Globus pallidus (tissue), 1 donor: ENCODE data around the gene NPLOC4.
"Not testable (repeated sequence)": the region's sequence is repeated elsewhere in the genome, so short reads cannot be mapped to it uniquely, and the experiment has no call there.

ENCODE experiments used
- DNase-seq: peaks from one replicate; pipeline ENCODE4 v3.0.0-alpha.2; 2015; ENCODE audit warnings: low spot score

NPLOC4 gene

DNA sequence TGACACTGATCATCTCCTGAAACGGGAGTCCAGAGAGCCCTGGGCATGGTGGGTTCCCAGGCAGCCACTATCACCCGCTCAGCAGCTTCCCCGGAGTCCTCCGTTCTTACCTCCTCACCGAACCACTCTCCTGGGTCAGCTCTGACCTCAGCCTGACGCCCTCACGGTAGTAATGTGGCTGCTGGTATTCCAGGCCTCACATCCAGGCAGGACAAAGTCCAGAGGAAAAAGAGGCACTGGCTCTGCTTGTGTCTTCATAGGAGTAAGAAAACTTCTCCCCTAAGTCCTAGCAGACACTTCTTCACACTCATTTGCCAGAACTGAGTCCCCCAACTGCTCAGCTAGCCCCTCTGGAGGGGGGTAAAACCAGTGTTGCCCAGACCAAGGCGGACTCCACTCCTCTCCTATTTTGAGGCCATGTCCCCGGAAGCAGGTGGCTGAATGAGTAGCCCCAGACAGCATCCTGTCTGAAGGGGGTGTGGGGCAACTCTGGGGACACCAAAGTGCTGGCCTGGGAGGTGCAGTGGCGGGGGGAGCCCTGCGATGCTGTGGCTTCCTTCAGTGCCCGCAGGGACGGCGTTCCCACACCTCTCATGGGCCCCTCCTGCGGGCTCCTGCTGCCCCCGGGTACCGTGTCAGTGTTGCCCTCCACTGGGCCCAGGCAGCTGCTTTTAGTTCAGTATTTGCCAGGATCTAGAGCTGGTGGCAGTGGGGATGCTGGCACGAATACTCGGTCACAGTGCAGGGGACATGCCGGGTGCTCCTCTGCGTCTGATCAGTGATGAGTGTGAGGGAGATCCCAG, 103.4 kb downstream of the NPLOC4 start:
- no peak for DNase-seq

DNA sequence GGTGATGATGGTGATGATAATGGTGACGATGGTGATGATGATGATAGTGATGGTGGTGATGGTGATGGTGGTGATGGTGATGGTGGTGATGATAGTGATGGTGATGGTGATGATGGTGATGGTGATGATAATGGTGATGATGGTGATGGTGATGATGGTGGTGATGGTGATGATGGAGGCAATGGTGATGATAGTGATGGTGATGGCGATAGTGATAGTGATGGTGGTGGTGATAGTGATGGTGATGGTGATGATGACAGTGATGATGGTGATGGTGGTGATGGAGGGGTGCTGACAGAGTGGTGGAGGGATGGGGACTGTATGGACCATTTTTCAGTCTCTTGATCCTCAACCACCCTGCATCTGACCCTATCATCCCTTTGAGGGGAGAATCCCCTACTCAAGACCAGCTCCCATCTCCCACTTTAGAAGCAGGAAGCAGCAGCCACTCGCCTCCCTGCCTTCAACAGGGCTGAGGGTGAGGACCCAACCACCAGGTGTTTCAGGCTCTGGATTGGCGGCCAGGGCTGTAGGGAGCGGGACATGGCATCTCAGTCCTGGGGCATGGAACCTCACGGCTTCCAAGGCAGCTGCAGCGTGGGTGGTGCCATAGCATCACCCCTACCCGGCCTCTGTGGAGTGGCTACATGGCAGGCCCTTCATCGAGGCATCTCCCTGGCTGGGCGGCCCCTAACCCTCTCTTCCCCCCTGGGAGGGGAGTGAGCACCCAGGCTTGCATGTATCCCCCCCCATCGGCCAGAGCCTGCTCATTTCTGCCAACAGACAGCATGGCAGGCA, 104.2 kb downstream of the NPLOC4 start:
- DNase-seq: no peak

DNA sequence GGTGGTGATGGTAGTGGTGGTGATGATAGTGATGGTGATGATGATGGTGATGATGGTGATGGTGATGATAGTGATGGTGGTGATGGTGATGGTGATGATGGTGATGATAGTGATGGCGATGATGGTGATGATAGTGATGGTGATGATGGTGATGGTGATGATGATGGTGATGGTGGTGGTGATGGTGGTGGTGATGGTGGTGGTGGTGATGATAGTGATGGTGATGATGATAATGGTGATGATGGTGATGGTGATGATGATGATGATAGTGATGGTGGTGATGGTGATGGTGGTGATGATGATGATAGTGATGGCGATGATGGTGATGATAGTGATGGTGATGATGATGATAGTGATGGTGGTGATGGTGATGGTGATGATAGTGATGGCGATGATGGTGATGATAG, 104.9 kb downstream of the NPLOC4 start:
- DNase-seq: not testable (repeated sequence)

DNA sequence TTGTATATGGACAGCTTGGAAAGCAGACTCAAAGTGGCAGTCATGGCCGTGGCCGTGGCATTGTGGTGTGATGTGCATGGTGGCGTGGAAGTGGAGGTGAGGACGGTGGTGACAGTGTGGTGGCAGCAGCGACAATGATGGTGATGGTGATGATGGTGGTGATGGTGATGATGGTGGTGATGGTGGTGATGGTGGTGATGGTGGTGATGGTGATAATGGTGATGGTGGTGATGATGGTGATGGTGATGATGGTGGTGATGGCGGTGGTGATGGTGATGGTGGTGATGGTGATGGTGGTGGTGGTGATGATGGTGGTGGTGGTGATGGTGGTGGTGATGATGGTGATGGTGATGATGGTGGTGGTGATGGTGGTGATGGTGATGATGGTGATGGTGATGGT, 105.9 kb downstream of the NPLOC4 start:
- DNase-seq: not testable (repeated sequence)

DNA sequence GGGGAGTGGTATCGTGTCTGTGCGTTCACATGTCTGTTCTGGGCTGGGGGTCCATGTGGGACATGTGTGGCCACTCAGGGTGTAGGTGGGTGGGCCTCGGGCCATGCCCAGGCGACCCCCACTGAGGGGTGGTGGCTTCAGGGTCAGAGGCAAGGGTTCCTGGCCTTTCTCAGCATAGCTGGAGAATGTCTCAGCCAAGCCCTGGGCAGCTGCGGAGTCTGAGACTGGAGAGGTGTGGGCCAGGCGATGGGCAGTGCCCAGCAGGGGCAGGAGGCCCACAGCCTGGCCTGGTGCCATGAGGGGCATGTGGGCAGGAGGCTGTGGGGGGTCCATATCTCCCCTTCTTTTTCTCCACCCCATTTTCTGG, 107.5 kb downstream of the NPLOC4 start:
- no peak for DNase-seq

DNA sequence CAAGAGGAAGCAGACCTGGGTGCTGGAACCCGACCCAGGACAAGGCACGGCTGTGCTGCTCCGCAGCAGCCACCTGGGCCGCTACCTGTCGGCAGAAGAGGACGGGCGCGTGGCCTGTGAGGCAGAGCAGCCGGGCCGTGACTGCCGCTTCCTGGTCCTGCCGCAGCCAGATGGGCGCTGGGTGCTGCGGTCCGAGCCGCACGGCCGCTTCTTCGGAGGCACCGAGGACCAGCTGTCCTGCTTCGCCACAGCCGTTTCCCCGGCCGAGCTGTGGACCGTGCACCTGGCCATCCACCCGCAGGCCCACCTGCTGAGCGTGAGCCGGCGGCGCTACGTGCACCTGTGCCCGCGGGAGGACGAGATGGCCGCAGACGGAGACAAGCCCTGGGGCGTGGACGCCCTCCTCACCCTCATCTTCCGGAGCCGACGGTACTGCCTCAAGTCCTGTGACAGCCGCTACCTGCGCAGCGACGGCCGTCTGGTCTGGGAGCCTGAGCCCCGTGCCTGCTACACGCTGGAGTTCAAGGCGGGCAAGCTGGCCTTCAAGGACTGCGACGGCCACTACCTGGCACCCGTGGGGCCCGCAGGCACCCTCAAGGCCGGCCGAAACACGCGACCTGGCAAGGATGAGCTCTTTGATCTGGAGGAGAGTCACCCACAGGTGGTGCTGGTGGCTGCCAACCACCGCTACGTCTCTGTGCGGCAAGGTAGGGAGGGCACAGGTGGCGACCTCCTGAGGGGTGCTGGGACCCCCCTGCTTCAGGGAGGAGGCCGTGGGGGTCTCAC, 108.1 kb downstream of the NPLOC4 start:
- DNase-seq: no peak

DNA sequence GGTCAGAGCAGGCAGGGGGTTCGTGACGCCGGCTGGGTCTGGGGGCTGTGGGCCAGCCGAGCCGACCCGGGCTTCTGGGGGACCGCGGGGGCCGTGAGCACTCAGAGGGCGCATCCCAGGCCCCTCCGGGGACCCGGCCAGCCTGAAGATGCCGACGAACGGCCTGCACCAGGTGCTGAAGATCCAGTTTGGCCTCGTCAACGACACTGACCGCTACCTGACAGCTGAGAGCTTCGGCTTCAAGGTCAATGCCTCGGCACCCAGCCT, 108.6 kb downstream of the NPLOC4 start:
- no peak for DNase-seq

DNA sequence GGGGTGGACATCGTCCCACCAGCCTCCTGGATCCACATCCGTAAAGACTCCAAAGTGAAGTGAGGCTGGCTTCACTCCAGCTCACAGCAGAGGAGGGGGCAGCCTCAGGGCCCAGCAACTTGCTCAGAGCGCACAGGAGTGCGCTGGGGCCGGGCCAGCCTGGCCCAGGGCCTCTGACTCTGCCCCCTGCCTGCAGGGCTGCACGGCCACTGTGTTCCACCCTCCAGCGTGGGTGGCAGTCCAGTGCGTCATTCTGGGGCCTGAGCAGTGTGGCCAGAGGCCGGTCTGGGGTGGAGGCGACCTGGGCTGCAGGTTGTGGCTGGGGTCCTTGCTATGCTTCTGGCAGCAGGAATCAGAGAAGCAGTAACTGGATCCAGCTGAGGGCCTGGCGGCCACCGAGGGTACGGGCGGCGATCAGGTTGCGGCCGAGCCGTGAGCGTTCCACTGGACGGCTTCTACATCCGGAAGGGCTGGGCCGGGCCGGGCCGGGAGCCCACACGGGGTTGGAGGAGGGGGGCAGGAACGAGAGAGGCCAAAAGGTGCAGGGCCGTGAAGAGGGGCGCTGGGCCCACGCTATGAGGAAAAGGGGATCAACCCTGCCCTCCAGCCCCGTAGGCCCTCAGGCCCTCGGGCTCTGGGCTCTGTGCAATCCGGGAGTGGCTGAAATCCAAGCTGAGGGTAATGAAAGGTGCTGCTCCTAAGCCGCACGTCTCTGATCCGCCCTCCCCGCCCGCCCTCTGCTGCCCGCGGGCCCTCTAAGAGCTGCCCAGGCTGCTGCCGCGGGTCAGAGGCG, 109.1 kb downstream of the NPLOC4 start, which contains the start of gene FSCN2:
Gene FSCN2 (plus strand): TSS at position 787 of the 793 bp plus-strand sequence. CDS start 155 bp downstream, outside the sequence.
- DNase-seq: no peak

DNA sequence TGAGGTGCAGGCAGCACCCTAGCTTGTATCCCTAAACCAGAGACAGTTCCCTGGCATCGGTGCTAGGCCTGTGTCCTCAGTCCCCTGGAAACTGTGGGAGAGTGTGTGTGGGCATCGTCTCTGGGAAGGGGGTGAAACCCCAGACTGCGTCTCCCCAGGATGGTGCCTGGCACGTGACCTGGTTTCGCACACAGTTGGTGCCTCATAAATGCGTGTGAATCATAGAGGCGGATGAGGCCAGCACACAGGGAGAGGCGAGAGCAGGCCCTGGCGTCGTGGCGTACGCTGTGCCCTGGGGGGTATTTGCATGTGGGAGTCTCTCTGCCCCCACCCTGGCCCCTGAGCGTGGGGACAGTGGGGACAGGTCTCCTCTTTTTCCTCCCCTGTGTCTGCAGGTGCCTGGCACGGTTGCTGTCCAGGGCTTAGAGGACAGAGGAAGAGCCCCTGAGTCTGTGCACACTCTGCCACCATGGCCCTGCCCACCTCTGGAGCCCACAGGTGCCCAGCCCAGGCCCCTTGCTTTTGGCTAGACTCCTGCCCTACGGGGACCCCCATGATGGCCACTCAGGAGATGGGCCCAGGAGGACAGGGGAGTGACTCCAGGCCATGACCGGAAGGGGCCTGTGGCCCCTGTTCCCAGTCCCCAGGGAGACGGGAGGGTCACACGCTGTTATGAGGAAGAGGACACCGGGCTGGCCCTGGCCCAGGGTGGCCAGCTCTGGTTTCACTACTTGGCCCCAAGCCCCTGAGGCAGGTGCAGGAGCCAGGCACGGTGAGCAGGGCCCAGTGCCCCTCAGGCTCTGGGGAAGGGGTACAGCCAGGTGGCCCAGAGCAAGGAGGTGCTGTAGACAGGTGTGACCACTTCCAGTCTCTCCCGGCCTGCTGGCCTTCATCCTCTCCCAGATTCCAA, 110.0 kb downstream of the NPLOC4 start:
- no peak for DNase-seq

DNA sequence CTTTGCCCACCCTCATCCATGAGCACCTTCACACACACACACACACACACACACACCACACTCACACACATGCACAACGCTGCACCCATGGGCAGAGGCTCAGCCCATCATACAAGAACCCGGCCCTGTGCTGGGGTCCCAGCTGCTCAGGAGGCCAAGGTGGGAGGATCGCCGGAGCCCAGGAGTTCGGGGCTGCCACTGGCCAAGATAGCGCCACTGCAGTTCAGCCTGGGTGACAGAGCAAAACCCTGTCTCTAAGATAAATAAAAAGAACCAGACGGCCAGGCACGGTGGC, 112.1 kb downstream of the NPLOC4 start:
- DNase-seq: no peak

DNA sequence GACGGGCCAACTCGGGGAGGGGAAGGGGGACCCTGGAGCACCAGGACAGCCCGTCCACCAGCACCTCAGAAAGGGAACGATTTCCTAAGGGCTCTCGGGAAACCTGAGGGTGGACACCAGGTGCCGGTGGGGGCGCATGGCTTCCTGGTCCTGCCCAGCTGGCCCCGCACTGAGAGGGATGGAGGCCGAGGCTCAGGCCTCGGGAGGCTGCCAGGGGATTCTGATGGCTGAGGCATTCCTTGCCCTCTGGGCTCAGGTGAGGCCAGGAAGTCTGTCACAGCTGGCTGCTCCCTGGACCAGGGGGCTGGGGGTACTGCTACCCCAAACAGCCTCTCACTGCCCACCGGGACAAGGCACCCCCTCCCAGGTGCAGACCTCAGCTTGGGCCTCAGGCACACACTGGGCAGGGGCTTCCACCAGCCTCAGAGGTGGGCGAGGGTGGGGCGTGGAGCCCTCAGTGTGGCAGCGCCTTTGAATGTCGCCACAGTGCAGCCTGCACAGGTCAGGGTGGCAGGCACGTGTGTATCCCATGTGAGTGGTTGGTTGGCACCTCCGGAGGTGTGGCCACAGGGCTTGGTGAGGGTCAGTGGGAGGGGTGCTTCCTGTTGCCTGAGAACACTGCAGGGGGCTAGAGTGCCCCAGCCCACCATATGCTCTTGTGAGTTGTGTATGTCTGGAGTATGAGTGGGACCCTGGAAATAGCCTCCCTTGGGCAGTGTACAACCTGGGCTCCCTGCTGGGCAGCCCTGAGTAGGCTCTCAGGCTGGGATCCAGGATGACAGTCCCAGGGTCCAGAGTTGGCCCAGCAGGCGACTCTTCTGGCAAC, 112.7 kb downstream of the NPLOC4 start:
- DNase-seq: no peak

DNA sequence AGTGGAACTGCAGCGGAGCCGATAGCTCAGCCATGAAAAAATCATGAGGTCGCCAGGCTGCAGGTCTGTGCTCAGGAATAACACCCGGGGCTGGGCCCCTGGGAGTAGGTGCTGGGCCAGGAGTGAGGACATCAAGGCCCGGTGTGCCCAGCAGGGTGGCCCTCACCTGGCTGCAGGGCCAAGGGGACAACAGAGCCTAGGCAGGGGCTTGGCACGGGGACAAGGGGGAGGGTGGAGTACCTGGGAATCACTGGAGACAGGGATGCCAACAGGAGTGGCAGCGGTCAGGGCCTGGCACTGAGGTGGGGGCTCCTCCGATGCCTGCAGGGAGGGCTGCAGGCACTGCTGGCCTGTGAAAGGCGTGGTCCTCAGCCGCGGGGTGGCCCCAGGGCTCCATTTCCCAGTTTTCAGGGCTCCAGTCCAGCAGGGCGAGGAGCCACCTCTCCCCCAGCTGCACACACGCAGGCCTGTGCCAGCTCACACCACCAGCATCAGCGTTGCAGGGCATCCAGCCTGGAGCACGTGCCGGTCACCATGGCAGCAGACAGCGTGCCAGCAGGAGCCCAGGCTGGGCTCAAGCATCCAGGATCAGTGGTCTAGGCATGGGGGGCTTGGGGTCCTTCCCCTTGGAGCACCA, 113.4 kb downstream of the NPLOC4 start:
- peak; percentile 41 for DNase-seq

DNA sequence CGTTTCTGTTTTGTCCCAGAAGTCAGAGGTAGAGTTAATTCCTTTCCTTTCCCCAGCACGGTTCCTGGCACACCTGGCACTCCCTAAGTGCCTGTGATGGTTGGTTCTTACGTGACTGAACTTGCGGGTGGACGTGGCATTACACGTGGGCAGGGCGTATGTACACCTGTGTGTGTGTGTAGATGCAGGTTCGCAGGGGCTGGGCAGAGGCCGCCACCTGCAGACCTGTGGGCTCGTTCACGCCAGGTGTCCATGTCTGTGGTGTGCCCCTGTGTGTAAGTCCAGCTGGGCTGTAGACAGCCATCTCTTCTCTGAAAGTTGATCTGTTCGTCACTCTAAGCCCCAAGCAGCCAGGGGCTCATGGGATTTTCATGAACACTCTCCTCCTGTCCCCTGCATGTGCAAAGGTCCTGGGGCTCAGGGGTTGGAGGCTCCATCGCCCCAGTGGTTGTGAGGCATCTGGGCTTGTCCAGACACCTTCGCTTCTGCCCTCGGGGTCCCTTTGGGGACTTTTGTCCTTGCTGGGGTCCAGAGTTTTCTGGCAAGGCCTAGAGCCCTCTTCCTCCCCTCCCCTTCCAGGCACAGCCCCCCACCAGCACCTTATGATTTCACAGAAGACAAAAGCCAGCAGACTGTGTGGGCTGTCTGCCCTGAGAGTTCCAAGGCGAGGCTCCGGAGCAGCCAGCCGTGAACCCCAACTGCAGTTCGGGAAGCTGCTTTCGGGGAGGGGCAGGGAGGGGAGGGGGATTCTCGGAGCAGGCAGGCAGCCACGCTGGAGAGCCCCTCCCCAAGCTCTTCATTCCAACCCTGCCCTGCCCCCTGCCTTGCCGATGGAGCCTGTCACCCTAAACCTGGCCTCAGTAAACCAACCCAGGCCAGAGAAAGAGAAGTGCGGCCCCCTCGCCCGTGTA, 114.2 kb downstream of the NPLOC4 start:
- DNase-seq: no peak

DNA sequence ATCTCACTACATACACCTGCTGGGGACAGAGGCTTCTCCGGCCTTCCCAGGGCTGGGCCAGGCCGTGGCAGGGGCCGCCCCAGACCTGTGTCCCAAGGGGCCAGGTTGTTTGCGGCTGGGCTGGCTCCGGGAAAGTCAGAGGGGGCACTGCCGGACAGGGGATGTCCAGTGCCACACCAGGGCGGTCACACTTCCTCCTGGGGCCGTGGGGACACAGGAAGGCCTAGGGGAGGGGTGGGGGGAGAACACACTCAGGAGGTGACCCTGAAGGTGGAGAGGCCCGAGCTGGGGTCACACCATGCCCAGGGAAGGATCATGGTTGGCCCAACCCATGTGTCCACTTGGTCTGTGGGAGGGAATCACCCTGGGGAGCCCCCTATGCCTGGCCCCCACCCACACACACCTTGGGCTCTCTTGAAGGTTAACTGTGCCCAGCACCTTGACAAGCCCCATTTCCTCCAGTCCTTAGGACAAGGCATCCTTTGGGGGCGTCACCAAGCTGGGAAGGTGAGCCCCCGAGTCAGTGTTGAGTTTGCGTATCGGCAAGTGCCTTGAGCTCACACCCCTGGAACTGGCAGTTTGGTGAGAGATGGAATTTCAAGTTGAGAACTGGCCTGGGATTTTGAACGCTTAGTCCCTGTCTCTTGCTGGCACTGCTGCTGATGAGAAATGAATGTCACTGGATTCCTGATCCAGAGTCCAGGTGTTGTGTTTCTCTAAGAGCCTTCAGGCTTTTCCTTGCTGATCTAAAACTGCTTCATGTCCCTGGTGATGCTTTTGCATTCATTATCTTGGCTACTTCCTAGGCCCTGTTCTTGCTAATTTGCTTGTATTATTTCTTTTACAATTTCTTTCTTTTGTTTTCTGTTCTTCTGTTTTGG, 116.7 kb downstream of the NPLOC4 start:
- DNase-seq: no peak

DNA sequence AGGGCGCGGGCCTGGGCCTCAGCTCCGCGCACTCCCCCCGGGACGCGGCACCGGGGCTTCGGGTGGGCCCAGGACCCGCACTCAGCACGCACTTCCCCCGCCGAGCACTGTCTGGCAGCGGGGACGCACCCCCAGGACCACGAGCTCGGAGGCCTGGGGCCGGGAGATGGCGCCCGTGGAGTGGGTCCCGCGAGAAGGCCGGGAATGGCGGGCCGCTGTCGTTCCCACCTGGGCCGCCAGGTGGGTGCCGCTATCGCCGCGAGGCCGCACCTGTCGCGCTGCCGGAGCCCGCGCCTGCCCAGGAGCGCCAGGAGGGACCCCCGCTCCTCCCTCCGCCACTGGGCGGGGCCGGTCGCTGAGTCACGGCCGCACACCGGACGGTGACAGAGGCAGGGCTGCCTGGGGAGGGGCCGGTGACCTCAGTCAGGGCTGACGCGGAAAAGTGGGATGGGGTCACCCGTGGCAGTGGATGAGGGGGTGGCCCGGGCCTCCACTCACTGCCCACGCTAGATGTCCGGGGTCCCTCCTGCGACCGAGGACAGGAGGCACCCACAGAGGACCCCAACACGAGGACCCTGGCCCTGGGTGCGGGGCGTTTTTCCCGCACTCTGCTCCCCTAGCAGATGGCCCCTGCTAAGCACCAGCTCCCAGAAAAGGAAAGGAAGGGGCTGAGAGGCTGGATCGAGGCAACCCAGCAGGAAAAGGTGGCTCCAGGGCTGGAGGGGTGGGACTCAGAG, 117.5 kb downstream of the NPLOC4 start:
- no peak for DNase-seq

DNA sequence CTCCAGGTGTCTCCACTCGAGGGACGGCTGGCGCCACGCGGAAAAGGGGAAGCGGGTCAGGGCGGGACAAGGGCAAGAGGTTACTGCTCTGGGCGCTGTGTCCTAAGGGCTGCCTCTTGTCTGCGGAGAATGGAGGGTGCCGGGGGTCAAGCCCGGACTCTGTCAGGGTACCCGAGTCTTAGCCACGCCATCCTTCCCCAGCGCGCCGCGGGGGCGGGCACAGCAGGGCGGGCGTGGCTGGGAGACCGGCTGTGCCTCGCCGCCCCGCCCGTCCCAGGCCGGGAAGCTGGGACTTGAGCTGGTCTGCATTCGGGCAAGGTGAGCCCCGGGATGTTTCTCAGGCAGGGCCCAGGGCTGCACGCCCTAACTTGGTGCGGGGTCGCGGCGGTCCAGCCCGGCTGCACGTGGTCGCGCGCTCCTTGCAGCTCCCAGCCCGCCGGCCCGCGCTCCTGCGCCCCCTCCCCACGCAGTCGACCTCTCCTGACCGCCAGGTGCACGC, 118.1 kb downstream of the NPLOC4 start:
- DNase-seq: no peak
